HG03159 (cell line): ENCODE results near the gene LRRN3.

Source experiments
- ATAC-seq: cut with Tn5 transposase; IDR thresholded peaks from one replicate; pipeline ENCODE4 v1.9.1; 2021; ENCODE audit warnings: mild to moderate bottlenecking, moderate library complexity; ENCODE audit not compliant: unreplicated experiment

The LRRN3 gene

GRCh38 chr7:111103678-111104274, 12.8 kb downstream of the LRRN3 start:
- ATAC-seq: peak; percentile 63

- no peak for ATAC-seq
Measured at GRCh38 chr7:111104710-111105109, 13.8 kb downstream of the LRRN3 start.

GRCh38 chr7:111105269-111105668, 14.3 kb downstream of the LRRN3 start:
- ATAC-seq: no peak

- no peak for ATAC-seq
Measured at GRCh38 chr7:111107579-111107978, 16.7 kb downstream of the LRRN3 start.

GRCh38 chr7:111108000-111108399, 17.1 kb downstream of the LRRN3 start:
- ATAC-seq: no peak

- no peak for ATAC-seq
Measured at GRCh38 chr7:111108496-111108895, 17.6 kb downstream of the LRRN3 start.

GRCh38 chr7:111112439-111112838, 21.5 kb downstream of the LRRN3 start:
- ATAC-seq: no peak

GRCh38 chr7:111113263-111114017, 22.5 kb downstream of the LRRN3 start:
- no peak for ATAC-seq

GRCh38 chr7:111115966-111116365, 25.0 kb downstream of the LRRN3 start:
- no peak for ATAC-seq

- no peak for ATAC-seq
Measured at GRCh38 chr7:111126987-111127386, 36.1 kb downstream of the LRRN3 start.

GRCh38 chr7:111129435-111129834, 38.5 kb downstream of the LRRN3 start:
- no peak for ATAC-seq

- no peak for ATAC-seq
Measured at GRCh38 chr7:111132833-111133232, 41.9 kb downstream of the LRRN3 start.

- peak; percentile 60 for ATAC-seq
Measured at GRCh38 chr7:111137296-111138192, 46.6 kb downstream of the LRRN3 start.

GRCh38 chr7:111138193-111138569, 47.3 kb downstream of the LRRN3 start:
- ATAC-seq: peak; percentile 96

GRCh38 chr7:111138586-111138985, 47.7 kb downstream of the LRRN3 start:
- ATAC-seq: no peak

GRCh38 chr7:111140091-111140865, 49.4 kb downstream of the LRRN3 start:
- ATAC-seq: no peak

- no peak for ATAC-seq
Measured at GRCh38 chr7:111145472-111145871, 54.5 kb downstream of the LRRN3 start.

GRCh38 chr7:111146136-111146535, 55.2 kb downstream of the LRRN3 start:
- ATAC-seq: no peak

- ATAC-seq: peak; percentile 50
Measured at GRCh38 chr7:111147708-111148533, 57.0 kb downstream of the LRRN3 start.

- ATAC-seq: no peak
Measured at GRCh38 chr7:111150709-111151108, 59.8 kb downstream of the LRRN3 start.
